GM12875 (cell line): ENCODE results near the gene TTC8.

ENCODE experiments used
- H3K4me3 ChIP-seq: one replicate; pipeline ENCODE4 v1.5.1; 2011; ENCODE audit warnings: low read depth, low read length, control low read depth
- CTCF ChIP-seq: IDR thresholded peaks from 2 replicates; pipeline ENCODE4 v1.5.1; 2011; ENCODE audit warnings: low read depth, mild to moderate bottlenecking, control low read depth, inconsistent platforms, low read length, moderate library complexity, borderline replicate concordance; ENCODE audit not compliant: insufficient read depth

TTC8 gene

GRCh38 chr14:88904206-88904647 is 79.8 kb downstream of the TTC8 start:
- H3K4me3 ChIP-seq = no peak overlapping the region
- no peak for TF ChIP-seq CTCF

- H3K4me3 ChIP-seq = no peak overlapping the region
- no peak for TF ChIP-seq CTCF
Observed at GRCh38 chr14:88904864-88905263, 80.4 kb downstream of the TTC8 start.

GRCh38 chr14:88908216-88908615 is 83.8 kb downstream of the TTC8 start:
- no peak for TF ChIP-seq CTCF
- no peak overlapping the region for H3K4me3 ChIP-seq

GRCh38 chr14:88910386-88910785 is 85.9 kb downstream of the TTC8 start:
- H3K4me3 ChIP-seq = no peak overlapping the region
- TF ChIP-seq CTCF = no peak

- H3K4me3 ChIP-seq = no peak overlapping the region
- no peak for TF ChIP-seq CTCF
Observed at GRCh38 chr14:88911809-88912208, 87.4 kb downstream of the TTC8 start.

- no peak for TF ChIP-seq CTCF
- H3K4me3 ChIP-seq = no peak overlapping the region
Observed at GRCh38 chr14:88914956-88915355, 90.5 kb downstream of the TTC8 start.

GRCh38 chr14:88919502-88919901 is 95.1 kb downstream of the TTC8 start:
- no peak for TF ChIP-seq CTCF
- no peak overlapping the region for H3K4me3 ChIP-seq
